H1 (cell line): Measurements from ENCODE around the gene SCGB1A1. TPM values are rescaled to one million over a fixed set of nuclear protein-coding genes. Genes with fewer than 3 reads are reported as not detected.

Experiments used
- EGR1 ChIP-seq: IDR thresholded peaks from 2 replicates; pipeline ENCODE4 v1.6.1; 2011; ENCODE audit warnings: low read depth, low read length, borderline replicate concordance
- FOSL1 ChIP-seq: IDR thresholded peaks from 2 replicates; pipeline ENCODE4 v1.6.1; 2011; ENCODE audit warnings: mild to moderate bottlenecking, low read depth, low read length, moderate library complexity; ENCODE audit not compliant: insufficient read depth
- HDAC6 ChIP-seq: IDR thresholded peaks from one replicate; pipeline ENCODE4 v1.7.1; 2012; ENCODE audit warnings: low read depth, mild to moderate bottlenecking, inconsistent platforms, low read length, moderate library complexity
- KDM5A ChIP-seq: fragments of 200-600 bp; IDR thresholded peaks from 2 replicates; pipeline ENCODE4 v1.7.1; 2012; ENCODE audit warnings: mild to moderate bottlenecking, low read length, inconsistent platforms, mixed read lengths
- MAFK ChIP-seq: IDR thresholded peaks from 2 replicates; pipeline ENCODE4 v1.6.1; 2012; ENCODE audit warnings: low read depth, mild to moderate bottlenecking, improper control_type of control experiment, low read length
- RAD21 ChIP-seq, 2 experiments: IDR thresholded peaks in 1 of 2; conservative IDR thresholded peaks in 1 of 2; 2 replicates each; pipeline ENCODE4 v1.6.1; 2011; ENCODE audit warnings: low read depth in 2 of 2, low read length in 2 of 2, improper control_type of control experiment in 1 of 2, inconsistent platforms in 1 of 2, mild to moderate bottlenecking in 1 of 2, moderate library complexity in 1 of 2
- RBBP5 ChIP-seq: IDR thresholded peaks from 2 replicates; pipeline ENCODE4 v1.7.1; 2012; ENCODE audit warnings: low read depth, mild to moderate bottlenecking, inconsistent platforms, low read length, moderate library complexity, borderline replicate concordance
- TAF1 ChIP-seq: IDR thresholded peaks from 2 replicates; pipeline ENCODE4 v1.6.1; 2011; ENCODE audit warnings: mild to moderate bottlenecking, low read depth, low read length
- TAF7 ChIP-seq: optimal IDR thresholded peaks from 2 replicates; pipeline ENCODE3; 2011; ENCODE audit warnings: low read depth, mild to moderate bottlenecking, inconsistent platforms, low read length, moderate library complexity, borderline replicate concordance
- polyA plus RNA-seq, 7 experiments: library from polyadenylated mRNA; depleted of rRNA in 3 of 7; stranded (reverse) in 5 of 7; unstranded in 2 of 7; fragments of >200 nt in 5 of 7; fragments of 200-250 nt in 2 of 7; gene quantifications; 1 replicate in 5 of 7; 2 replicates in 1 of 7; 4 replicates in 1 of 7; pipeline versions ENCODE4 v1.2.1 to v1.2.3, GENCODE V29; 2011 to 2013; ENCODE audit warnings: missing spikeins in 2 of 7, mixed read lengths in 2 of 7
- total RNA-seq: library from RNA; stranded (reverse); fragmentation: NEBNext Ultra II Directional; extraction: Animal tissue kit (Norgen Biotek cat#: 25700); gene quantifications from 2 replicates; pipeline ENCODE4 v1.2.1, GENCODE V29; 2021

SCGB1A1 gene
- total and polyA plus RNA-seq, 2 of the 8 experiments (the other 6 are each of a cell fraction or from before 2014, with no cell fraction given), result not detected

DNA sequence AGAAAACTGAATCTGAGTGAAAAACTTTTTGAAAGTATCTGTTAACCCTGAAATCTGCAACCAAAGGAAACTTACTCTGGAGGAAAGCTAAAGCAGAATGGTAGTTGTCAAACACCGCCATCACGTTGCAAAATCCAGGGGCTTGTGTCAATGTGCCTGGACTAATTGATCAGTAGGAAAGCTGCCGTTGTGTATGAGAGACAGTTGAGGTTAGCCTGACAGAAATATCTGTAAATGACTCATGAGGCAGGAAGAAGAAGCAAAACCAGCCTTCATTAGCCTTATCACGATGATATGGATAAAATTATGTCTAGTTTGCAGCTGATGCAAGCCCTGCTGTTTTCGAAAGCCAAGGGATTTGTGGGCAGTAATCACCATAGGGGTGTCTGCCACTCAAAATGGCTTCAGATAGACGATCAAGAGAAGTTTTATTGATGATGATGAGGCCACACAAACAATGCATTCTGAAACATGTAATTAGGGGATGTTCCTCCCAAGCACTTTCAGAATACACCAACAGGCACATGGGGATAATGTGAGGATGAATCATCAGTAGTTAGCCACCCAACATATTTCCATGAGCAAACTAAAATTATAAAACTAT lies 8.9 kb downstream of the SCGB1A1 start (continued):
- TF ChIP-seq RAD21 (IDR thresholded peaks at IDR 0.05 in 1 of 2, conservative IDR thresholded peaks at IDR 0.05 in 1 of 2; ENCODE audit: low read depth in 2 of 2, low read length in 2 of 2), result no peak
- TF ChIP-seq KDM5A, result no peak
- TF ChIP-seq TAF1, result no peak
- TF ChIP-seq RBBP5, result no peak
- no peak for TF ChIP-seq FOSL1
- no peak for TF ChIP-seq MAFK
- TF ChIP-seq HDAC6, result no peak
- no peak for TF ChIP-seq EGR1
- TF ChIP-seq TAF7, result no peak
